HPDE6-E6E7 (cell line): ENCODE measurements around the gene ISM2.

Source experiments
- DNase-seq: peaks from one replicate; pipeline ENCODE4 v3.0.0; 2011; ENCODE audit warnings: missing footprints; ENCODE audit errors: extremely low spot score

ISM2 gene

DNA sequence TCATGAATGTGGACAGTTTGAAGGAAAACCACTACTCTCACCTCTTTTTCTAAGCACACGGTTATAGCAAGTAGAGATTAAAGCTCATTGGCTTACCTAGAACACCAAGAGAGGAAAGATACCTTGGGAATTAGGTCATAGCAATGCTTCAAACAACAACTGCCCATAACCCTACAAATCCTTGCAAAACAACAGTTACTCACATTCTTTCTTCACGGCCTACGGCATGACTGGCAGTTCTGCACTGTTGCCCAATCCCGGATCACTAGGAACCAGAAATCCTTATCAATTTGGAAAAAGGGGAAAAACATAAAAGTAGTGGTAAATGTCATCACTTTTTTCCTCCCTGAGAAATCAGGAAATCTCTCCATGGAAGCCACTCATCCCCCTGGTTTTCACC is 9.6 kb upstream of the ISM2 start:
- peak; percentile 72 for DNase-seq

DNA sequence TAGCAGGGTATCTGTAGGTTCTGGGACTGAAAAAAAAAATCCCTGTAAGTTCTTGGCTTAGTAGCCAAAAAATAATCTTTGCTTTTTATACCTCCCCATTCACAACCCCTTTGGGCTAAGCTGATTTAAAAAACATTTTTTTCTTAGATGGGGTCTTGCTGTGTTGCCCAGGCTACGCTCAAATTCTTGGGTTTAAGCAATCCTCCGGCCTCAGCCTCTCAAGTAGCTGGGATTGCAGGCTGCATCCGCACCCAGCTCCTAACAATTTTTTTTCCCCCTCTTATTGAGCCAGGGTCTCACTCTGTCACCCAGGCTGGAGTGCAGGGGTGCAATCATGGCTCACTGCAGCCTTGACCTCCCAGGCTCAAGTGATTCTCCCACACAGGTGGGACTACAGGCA is 9.1 kb upstream of the ISM2 start:
- no peak for DNase-seq

DNA sequence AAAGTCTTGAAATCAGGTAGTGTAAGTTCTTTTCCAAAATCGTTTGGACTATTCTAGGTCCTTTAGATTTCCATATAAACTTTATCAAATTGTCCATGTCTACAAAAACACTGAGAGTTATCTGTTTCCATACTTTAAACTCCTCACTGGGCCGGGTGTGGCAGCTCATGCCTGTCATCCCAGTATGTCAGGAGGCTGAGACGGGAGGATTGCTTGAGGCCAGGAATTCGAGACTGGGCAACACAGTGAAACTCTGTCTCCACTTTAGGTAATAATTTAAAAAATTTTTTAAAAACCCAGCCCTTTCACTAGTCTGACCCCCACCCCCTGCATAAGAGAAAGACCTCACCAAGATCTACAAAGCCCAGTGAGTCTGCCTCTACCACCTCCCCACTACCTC is 6.4 kb upstream of the ISM2 start:
- no peak for DNase-seq

- DNase-seq = no peak
Observed at GRCh38 chr14:77503138-77503537, 4.5 kb upstream of the ISM2 start.

- no peak for DNase-seq
Observed at GRCh38 chr14:77502109-77502782, 3.6 kb upstream of the ISM2 start.

- no peak for DNase-seq
Observed at GRCh38 chr14:77498984-77499527, 440 bp upstream of the ISM2 start.

- DNase-seq = no peak
Observed at GRCh38 chr14:77495334-77495733, 3.3 kb downstream of the ISM2 start.

GRCh38 chr14:77491056-77491455 is 7.6 kb downstream of the ISM2 start:
- no peak for DNase-seq

DNA sequence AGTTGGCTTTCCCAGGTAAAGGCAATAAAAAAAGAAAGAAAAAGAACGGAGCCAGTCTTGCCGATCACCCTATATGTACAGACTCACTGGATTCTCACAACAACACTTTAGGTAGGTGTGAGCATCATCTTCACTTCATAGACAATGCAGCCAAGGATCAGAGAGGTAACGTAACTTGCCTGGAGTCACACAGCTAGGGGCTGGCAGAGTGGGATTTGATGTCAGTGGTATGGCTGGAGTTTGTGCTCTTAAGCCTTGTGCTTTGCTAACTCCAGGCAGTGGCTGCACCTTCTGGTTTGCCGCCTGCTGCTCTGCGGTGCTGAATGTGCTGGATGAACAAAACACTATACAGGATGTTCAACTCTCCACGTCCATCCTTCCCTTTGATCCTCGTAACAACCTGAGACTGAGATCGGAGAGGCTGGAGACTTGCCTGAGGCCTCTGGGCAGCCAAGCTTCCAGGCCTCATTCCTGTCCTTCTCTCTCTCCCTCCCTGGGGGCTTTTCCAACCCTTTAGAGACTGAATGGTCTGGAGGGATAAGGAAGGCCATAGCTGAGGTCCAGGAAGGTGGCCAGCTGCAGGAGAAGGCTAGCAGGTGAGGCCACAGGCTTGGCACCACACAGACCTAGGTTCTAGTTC is 8.1 kb downstream of the ISM2 start:
- DNase-seq = no peak

- DNase-seq = no peak
Observed at GRCh38 chr14:77489041-77489440, 9.6 kb downstream of the ISM2 start.

- DNase-seq = no peak
Observed at GRCh38 chr14:77488558-77488957, 10.1 kb downstream of the ISM2 start.

GRCh38 chr14:77485901-77486678 is 12.5 kb downstream of the ISM2 start:
- peak; percentile 52 for DNase-seq

- DNase-seq = no peak
Observed at GRCh38 chr14:77485256-77485655, 13.4 kb downstream of the ISM2 start.

GRCh38 chr14:77482422-77482821 is 16.2 kb downstream of the ISM2 start:
- DNase-seq = no peak

DNA sequence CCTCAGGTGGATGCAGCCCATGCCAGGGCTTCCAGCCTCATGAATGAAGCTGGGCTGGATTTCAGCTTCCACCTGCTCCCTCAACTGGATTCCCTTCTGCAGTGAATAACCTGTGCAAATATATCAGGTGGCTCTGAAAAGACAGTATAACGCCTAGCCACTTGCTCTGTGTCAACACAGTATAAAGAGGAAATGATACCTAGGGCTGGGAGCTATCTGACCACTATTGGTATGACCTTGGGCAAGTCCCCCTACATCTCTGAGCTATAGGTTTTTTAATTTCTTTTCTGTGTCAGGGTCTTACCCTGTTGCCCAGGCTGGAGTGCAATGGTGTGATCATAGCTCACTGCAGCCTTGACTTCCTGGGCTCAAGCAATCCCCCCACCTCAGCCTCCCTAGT is 19.8 kb downstream of the ISM2 start:
- DNase-seq = no peak

- no peak for DNase-seq
Observed at GRCh38 chr14:77478029-77478428, 20.6 kb downstream of the ISM2 start.

DNA sequence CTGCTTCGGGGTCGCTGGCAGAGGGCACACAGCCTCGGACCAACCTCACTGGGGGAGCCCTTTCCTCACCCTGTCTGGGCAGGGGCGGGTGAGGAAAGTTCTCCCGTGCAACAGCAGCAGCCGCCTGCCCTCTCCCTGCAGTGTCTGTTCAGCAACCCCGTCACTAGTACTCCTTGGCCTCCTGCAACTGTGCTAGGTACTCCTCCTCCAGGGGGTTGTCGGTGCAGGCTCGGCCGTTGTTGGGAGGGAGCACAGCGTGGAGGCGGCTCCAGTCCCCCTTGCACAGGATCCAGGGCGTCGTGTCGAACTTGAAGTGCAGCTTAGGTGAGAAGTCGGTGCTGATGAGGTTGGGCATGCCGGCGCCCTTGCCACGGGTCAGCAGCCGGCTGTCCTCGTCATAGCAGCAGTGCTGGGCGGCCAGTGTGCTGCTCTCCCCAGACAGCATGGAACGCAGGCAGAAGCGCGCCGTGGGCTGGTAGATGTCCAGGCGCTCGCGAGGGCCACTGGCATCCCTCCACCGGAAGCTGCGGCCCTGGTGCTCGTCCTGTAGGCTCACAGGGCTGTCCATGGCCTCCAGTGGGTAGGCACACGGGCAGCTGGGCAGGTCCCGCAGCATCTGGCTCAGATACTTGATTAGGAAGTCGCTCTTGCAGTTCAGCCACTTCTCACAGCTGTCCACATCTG is 23.0 kb downstream of the ISM2 start:
- no peak for DNase-seq

- DNase-seq = no peak
Observed at GRCh38 chr14:77474479-77475177, 24.0 kb downstream of the ISM2 start.

- DNase-seq = no peak
Observed at GRCh38 chr14:77473921-77474320, 24.7 kb downstream of the ISM2 start.

- no peak for DNase-seq
Observed at GRCh38 chr14:77470224-77470870, 28.3 kb downstream of the ISM2 start.

DNA sequence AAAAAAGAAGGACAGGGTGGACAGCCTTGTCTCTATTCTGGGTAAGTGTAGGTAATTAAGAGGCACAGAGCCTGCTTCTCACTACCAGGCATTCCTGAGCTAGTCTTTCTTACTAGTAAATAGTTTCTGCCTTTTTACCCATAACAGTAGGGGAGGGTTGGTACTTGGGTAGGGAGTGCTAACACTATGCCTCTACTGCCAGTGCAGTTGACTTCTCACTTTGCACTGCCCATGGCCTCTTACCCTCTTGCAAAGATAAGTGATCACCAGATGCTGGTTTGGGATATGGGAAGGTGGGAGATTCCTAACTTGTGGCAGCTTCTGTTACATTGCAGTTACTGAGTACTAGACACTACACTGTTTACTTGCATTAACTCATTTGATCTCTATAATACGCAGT is 29.1 kb downstream of the ISM2 start:
- DNase-seq = no peak
